Gastroesophageal sphincter (tissue), 4 donors: Measurements from ENCODE around the gene UNC13C. TPM values are rescaled to one million over a fixed set of nuclear protein-coding genes. Genes with fewer than 3 reads are reported as not detected.
A peak's percentile ranks its signal among the peaks of the same experiment; 100 is the strongest.

Experiments used
- ATAC-seq: fragments of 150-250 bp; one replicate; pipeline ENCODE4 v1.9.1; 2016; ENCODE audit warnings: mild to moderate bottlenecking, moderate library complexity
- H3K27ac ChIP-seq, 4 donors: fragments of 200-600 bp; sonication (generic) in 3 of 4; 1 replicate in 3 of 4; 2 replicates in 1 of 4; pipeline ENCODE4 v1.5.1; 2016 to 2019
- H3K27me3 ChIP-seq: fragments of 200-600 bp; sonication (generic); one replicate; pipeline ENCODE4 v1.5.1; 2019
- H3K36me3 ChIP-seq, 2 donors: fragments of 200-600 bp; sonication (generic); one replicate each; pipeline ENCODE4 v1.5.1; 2019; ENCODE audit warnings: control low read depth in 1 of 2
- H3K4me1 ChIP-seq, 3 donors: fragments of 200-600 bp; sonication (generic); 1 replicate in 2 of 3; 2 replicates in 1 of 3; pipeline ENCODE4 v1.5.1; 2016 to 2019; ENCODE audit warnings: control low read depth in 2 of 3
- H3K4me3 ChIP-seq, 2 donors: fragments of 200-600 bp; sonication (generic); one replicate each; pipeline ENCODE4 v1.5.1; 2019; ENCODE audit warnings: mild to moderate bottlenecking in 1 of 2, moderate library complexity in 1 of 2
- H3K9me3 ChIP-seq, 3 donors: fragments of 200-600 bp; sonication (generic); one replicate each; pipeline ENCODE4 v1.5.1; 2017 to 2019; ENCODE audit warnings: control low read depth in 2 of 3
- EP300 ChIP-seq: sonication (generic); formaldehyde crosslinking; IDR thresholded peaks from one replicate; pipeline ENCODE4 v1.6.1; 2017; ENCODE audit warnings: antibody characterized with exemption, mild to moderate bottlenecking
- POLR2A ChIP-seq, 2 donors: fragments of 450-650 bp; IDR thresholded peaks; one replicate each; pipeline ENCODE4 v1.6.1; 2017; ENCODE audit warnings: antibody characterized with exemption in 2 of 2, mild to moderate bottlenecking in 2 of 2, moderate library complexity in 1 of 2
- POLR2AphosphoS5 ChIP-seq: sonication (generic); formaldehyde crosslinking; IDR thresholded peaks from one replicate; pipeline ENCODE4 v1.6.1; 2017; ENCODE audit warnings: antibody characterized with exemption
- WGBS, 2 donors: methylation state at CpG; one replicate each; pipeline ENCODE4 v1.1.5; 2018; ENCODE audit warnings: low coverage in 1 of 2; 5-methylcytosine and 5-hydroxymethylcytosine counted together
- total RNA-seq, 4 donors: library from RNA; depleted of rRNA; stranded (reverse); fragments of >200 nt; gene quantifications; one replicate each; pipeline ENCODE4 v1.1.0, GENCODE V29; 2016
- TF ChIP-seq, protein P1 (sequence below), 4 experiments: fragments of 200-600 bp in 2 of 4; fragments of 450-650 bp in 2 of 4; sonication (generic) in 1 of 4; IDR thresholded peaks; one replicate each; pipeline ENCODE4 v1.5.1; 2017 to 2019; ENCODE audit warnings: antibody characterized with exemption in 4 of 4, mild to moderate bottlenecking in 2 of 4, moderate library complexity in 2 of 4

UNC13C gene
- total RNA-seq, 4 donors from 2014 or later, result 0.89 to 13.9 (median 2.1) TPM

GRCh38 chr15:53979051-53979788, 979 bp downstream of the UNC13C start:
- Histone ChIP-seq H3K36me3 (no peaks in the 10 kb centered on the region), H3K9me3 (no peaks in the 10 kb centered on the region), H3K4me3 (peak overlapping the region; percentile 8 to 43), H3K27ac (peak overlapping the region in 1 of 4 donors; percentile 65), H3K27me3 (no peaks in the 10 kb centered on the region), H3K4me1 (peaks cover 0 to 16% (median 2%) of the 10 kb centered on the region in 3 donors)
- ATAC-seq, result no peak
- WGBS, 2 donors, result 59 to 64% methylated on average over 4 of the region's 4 CpGs
- TF ChIP-seq POLR2AphosphoS5 (no peak), POLR2A (IDR thresholded peaks at IDR 0.05) (no peak), EP300 (no peak)
- TF ChIP-seq, protein P1, sequence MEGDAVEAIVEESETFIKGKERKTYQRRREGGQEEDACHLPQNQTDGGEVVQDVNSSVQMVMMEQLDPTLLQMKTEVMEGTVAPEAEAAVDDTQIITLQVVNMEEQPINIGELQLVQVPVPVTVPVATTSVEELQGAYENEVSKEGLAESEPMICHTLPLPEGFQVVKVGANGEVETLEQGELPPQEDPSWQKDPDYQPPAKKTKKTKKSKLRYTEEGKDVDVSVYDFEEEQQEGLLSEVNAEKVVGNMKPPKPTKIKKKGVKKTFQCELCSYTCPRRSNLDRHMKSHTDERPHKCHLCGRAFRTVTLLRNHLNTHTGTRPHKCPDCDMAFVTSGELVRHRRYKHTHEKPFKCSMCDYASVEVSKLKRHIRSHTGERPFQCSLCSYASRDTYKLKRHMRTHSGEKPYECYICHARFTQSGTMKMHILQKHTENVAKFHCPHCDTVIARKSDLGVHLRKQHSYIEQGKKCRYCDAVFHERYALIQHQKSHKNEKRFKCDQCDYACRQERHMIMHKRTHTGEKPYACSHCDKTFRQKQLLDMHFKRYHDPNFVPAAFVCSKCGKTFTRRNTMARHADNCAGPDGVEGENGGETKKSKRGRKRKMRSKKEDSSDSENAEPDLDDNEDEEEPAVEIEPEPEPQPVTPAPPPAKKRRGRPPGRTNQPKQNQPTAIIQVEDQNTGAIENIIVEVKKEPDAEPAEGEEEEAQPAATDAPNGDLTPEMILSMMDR (IDR thresholded peaks at IDR 0.05), result no peak

GRCh38 chr15:53980021-53980420, 1.8 kb downstream of the UNC13C start:
- 60 to 79% methylated on average over 2 of the region's 2 CpGs for WGBS, 2 donors
- no peak for ATAC-seq

DNA sequence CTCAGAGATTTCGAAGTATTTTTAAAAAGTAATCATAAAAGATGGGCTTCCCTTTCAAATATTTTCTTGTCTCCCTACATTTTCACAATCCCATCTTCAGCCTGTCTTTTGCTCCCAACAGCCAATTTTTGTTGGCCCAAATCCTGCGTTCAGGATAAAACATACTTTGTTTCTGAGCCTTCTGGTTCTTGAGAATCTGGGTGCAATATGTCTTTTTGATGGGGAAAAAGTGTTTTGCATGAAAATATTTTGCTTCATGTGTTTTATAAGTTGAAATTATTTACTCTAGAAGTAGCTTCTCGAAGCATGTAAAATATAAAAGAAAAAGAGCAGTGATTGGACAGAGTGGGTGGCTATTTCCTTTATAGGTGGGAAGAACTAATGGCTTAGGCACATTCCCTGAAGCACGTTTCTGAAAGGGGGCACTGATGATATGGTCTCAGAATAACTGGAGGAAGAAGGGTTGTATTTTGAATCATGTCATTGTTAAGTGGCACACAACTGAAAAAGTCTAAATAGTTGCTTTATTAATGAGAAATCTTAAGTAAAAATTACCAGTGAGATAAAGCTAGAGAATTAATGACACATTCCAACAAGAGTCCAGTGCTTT, 3.9 kb downstream of the UNC13C start:
- no peaks in the 10 kb centered on the region for H3K36me3 ChIP-seq
- 59 to 61% methylated on average over 4 of the region's 4 CpGs for WGBS, 2 donors
- peaks cover 0 to 16% (median 2%) of the 10 kb centered on the region in 3 donors for H3K4me1 ChIP-seq
- TF ChIP-seq, protein P1 (IDR thresholded peaks at IDR 0.05), result no peak
- TF ChIP-seq EP300 (no peak), POLR2AphosphoS5 (no peak), POLR2A (IDR thresholded peaks at IDR 0.05) (no peak)
- H3K27ac ChIP-seq, result no peak overlapping the region
- no peaks in the 10 kb centered on the region for H3K9me3 ChIP-seq
- no peak overlapping the region for H3K4me3 ChIP-seq
- ATAC-seq, result no peak
- no peaks in the 10 kb centered on the region for H3K27me3 ChIP-seq

More at GRCh38 chr15:53980021-53980420, 1.8 kb downstream of the UNC13C start:
- H3K27me3 ChIP-seq, result no peaks in the 10 kb centered on the region
- H3K27ac ChIP-seq, result no peak overlapping the region
- no peaks in the 10 kb centered on the region for H3K9me3 ChIP-seq
- H3K36me3 ChIP-seq, result no peaks in the 10 kb centered on the region
- H3K4me3 ChIP-seq, result no peak overlapping the region
- peaks cover 0 to 16% (median 2%) of the 10 kb centered on the region in 3 donors for H3K4me1 ChIP-seq
- TF ChIP-seq EP300 (no peak), POLR2A (IDR thresholded peaks at IDR 0.05) (no peak)
- TF ChIP-seq, protein P1 (IDR thresholded peaks at IDR 0.05), result no peak

DNA sequence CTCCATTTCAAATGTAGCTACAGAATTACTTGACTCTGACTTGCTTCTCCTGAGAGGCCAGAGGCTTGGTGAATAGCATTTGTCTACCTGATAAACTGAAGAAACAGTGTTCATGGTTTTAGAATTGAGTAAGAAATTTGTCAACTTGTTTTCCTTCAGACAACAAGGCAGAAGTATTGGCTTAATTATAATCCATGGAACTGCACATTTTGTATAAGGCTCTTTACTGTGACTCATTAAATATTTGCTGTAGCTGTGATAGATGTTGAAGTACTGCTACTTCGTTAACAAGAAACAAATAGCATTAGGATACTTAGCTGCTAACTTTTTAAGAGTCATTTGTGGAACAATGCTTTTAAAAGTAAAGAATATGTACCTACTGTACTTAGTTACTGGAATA, 4.6 kb downstream of the UNC13C start:
- TF ChIP-seq POLR2A (IDR thresholded peaks at IDR 0.05), result no peak
- TF ChIP-seq, protein P1 (IDR thresholded peaks at IDR 0.05), result no peak
- no peak for TF ChIP-seq POLR2AphosphoS5
- no peak for TF ChIP-seq EP300
- H3K36me3 ChIP-seq, result no peaks in the 10 kb centered on the region
- no peak for ATAC-seq
- WGBS, 2 donors, result 71 to 80% methylated on average over 1 of the region's 1 CpG
- peaks cover 0 to 13% (median 2%) of the 10 kb centered on the region in 3 donors for H3K4me1 ChIP-seq
- no peaks in the 10 kb centered on the region for H3K9me3 ChIP-seq
- H3K27me3 ChIP-seq, result no peaks in the 10 kb centered on the region
- H3K4me3 ChIP-seq, result no peak overlapping the region
- no peak overlapping the region for H3K27ac ChIP-seq
